ENCODE measurements around the gene PRSS21. TPM values are rescaled to one million over a fixed set of nuclear protein-coding genes. Genes with fewer than 3 reads are reported as not detected.
A peak's percentile ranks its signal among the peaks of the same experiment; 100 is the strongest.

The PRSS21 gene
- total RNA-seq, 6 experiments from 2014 or later: not detected

GRCh38 chr16:2838928-2839327 lies 21.9 kb downstream of the PRSS21 start:
- H3K36me3 ChIP-seq: no peaks in the 10 kb centered on the region
- no peaks in the 10 kb centered on the region for H3K9me3 ChIP-seq
- H3K27me3 ChIP-seq: no peaks in the 10 kb centered on the region
- no peak for TF ChIP-seq POLR2A (IDR thresholded peaks at IDR 0.05)
- TF ChIP-seq CTCF (IDR thresholded peaks at IDR 0.05): peak; percentile 48 to 77 (median 62)
- ATAC-seq (peak; percentile 72 to 94 (median 82)), DNase-seq (peak in 2 of 3 donors; percentile 62 to 68)
- no peaks in the 10 kb centered on the region for H3K4me1 ChIP-seq
- WGBS (ENCODE audit: insufficient coverage, low coverage, low lambda C conversion rate, missing lambda C conversion rate): 6% methylated on average over 6 of the region's 12 CpGs
- no peak overlapping the region for H3K4me3 ChIP-seq
- no peak overlapping the region for H3K27ac ChIP-seq
- intact Hi-C loops (cut with DNase I): no loop called here

- no peaks in the 10 kb centered on the region for H3K4me1 ChIP-seq
- ATAC-seq (no peak), DNase-seq (peak in 1 of 3 donors; percentile 42)
- no peak for TF ChIP-seq POLR2A (IDR thresholded peaks at IDR 0.05)
- no peak for TF ChIP-seq CTCF (IDR thresholded peaks at IDR 0.05)
- intact Hi-C loops (cut with DNase I): no loop called here
- H3K4me3 ChIP-seq: no peak overlapping the region
- H3K27me3 ChIP-seq: no peaks in the 10 kb centered on the region
- H3K36me3 ChIP-seq: no peaks in the 10 kb centered on the region
- WGBS (ENCODE audit: insufficient coverage, low coverage, low lambda C conversion rate, missing lambda C conversion rate): 33% methylated on average over 1 of the region's 15 CpGs
- H3K9me3 ChIP-seq: no peaks in the 10 kb centered on the region
- H3K27ac ChIP-seq: no peak overlapping the region
These were observed 22.8 kb downstream of the PRSS21 start for GRCh38 chr16:2839650-2840450.

GRCh38 chr16:2840914-2841313 lies 23.9 kb downstream of the PRSS21 start:
- Histone ChIP-seq H3K27ac (no peak overlapping the region), H3K36me3 (no peaks in the 10 kb centered on the region), H3K4me3 (no peak overlapping the region), H3K9me3 (no peaks in the 10 kb centered on the region), H3K27me3 (no peaks in the 10 kb centered on the region), H3K4me1 (no peaks in the 10 kb centered on the region)
- ATAC-seq (no peak), DNase-seq (peak in 1 of 3 donors; percentile 49)
- intact Hi-C loops (cut with DNase I): no loop called here
- no CpG with 5 or more reads among the region's 12 CpGs for WGBS (ENCODE audit: insufficient coverage, low coverage, low lambda C conversion rate, missing lambda C conversion rate)
- TF ChIP-seq CTCF (IDR thresholded peaks at IDR 0.05): no peak
- TF ChIP-seq POLR2A (IDR thresholded peaks at IDR 0.05): no peak

GRCh38 chr16:2841606-2842339 lies 24.7 kb downstream of the PRSS21 start:
- no peak overlapping the region for H3K27ac ChIP-seq
- no peaks in the 10 kb centered on the region for H3K4me1 ChIP-seq
- no peaks in the 10 kb centered on the region for H3K9me3 ChIP-seq
- H3K4me3 ChIP-seq: peak overlapping the region in 1 of 3 donors; percentile 1
- TF ChIP-seq CTCF (IDR thresholded peaks at IDR 0.05) (no peak), POLR2A (IDR thresholded peaks at IDR 0.05) (no peak)
- peak in 1 of 3 donors; percentile 39 for DNase-seq
- H3K36me3 ChIP-seq: no peaks in the 10 kb centered on the region
- intact Hi-C loops (cut with DNase I): no loop called here
- WGBS (ENCODE audit: insufficient coverage, low coverage, low lambda C conversion rate, missing lambda C conversion rate): 80% methylated on average over 2 of the region's 18 CpGs
- no peaks in the 10 kb centered on the region for H3K27me3 ChIP-seq
- peak in 2 of 4 donors; percentile 4 to 17 for ATAC-seq
